GM12875 (cell line): ENCODE data around the gene ORC4.
A peak's percentile ranks its signal among the peaks of the same experiment; 100 is the strongest.
"Not testable (repeated sequence)": the region's sequence is repeated elsewhere in the genome, so short reads cannot be mapped to it uniquely, and the experiment has no call there.

Source experiments
- H3K4me3 ChIP-seq: one replicate; pipeline ENCODE4 v1.5.1; 2011; ENCODE audit warnings: low read depth, low read length, control low read depth
- TF ChIP-seq, protein P1 (sequence below): IDR thresholded peaks from 2 replicates; pipeline ENCODE4 v1.5.1; 2011; ENCODE audit warnings: low read depth, mild to moderate bottlenecking, control low read depth, inconsistent platforms, low read length, moderate library complexity, borderline replicate concordance; ENCODE audit not compliant: insufficient read depth

Gene ORC4

GRCh38 chr2:147999126-147999525 is 21.4 kb downstream of the ORC4 start:
- TF ChIP-seq, protein P1, sequence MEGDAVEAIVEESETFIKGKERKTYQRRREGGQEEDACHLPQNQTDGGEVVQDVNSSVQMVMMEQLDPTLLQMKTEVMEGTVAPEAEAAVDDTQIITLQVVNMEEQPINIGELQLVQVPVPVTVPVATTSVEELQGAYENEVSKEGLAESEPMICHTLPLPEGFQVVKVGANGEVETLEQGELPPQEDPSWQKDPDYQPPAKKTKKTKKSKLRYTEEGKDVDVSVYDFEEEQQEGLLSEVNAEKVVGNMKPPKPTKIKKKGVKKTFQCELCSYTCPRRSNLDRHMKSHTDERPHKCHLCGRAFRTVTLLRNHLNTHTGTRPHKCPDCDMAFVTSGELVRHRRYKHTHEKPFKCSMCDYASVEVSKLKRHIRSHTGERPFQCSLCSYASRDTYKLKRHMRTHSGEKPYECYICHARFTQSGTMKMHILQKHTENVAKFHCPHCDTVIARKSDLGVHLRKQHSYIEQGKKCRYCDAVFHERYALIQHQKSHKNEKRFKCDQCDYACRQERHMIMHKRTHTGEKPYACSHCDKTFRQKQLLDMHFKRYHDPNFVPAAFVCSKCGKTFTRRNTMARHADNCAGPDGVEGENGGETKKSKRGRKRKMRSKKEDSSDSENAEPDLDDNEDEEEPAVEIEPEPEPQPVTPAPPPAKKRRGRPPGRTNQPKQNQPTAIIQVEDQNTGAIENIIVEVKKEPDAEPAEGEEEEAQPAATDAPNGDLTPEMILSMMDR: no peak
- H3K4me3 ChIP-seq: no peak overlapping the region

- TF ChIP-seq, protein P1: no peak
- H3K4me3 ChIP-seq: no peak overlapping the region
Observed at GRCh38 chr2:147998203-147998602, 22.3 kb downstream of the ORC4 start.

GRCh38 chr2:147996828-147997227 is 23.7 kb downstream of the ORC4 start:
- no peak overlapping the region for H3K4me3 ChIP-seq
- TF ChIP-seq, protein P1: no peak

DNA sequence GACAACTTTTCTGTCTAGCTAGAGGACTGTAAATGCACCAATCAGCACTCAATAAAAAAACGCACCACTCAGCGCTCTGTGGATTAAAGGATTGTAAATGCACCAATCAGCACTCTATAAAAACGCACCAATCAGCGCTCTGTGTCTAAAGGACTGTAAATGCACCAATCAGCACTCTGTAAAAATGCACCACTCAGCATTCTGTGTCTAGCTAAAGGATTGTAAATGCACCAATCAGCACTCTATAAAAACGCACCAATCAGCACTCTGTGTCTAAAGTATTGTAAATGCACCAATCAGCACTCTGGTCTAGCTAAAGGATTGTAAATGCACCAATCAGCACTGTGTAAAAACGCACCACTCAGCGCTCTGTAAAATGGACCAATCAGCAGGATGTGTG is 25.6 kb downstream of the ORC4 start:
- H3K4me3 ChIP-seq: not testable (repeated sequence)

GRCh38 chr2:147989809-147990403 is 30.6 kb downstream of the ORC4 start:
- TF ChIP-seq, protein P1: peak; percentile 24; the same call in 1 of the 2 replicates
- H3K4me3 ChIP-seq: no peak overlapping the region

GRCh38 chr2:147989102-147989501 is 31.4 kb downstream of the ORC4 start:
- TF ChIP-seq, protein P1: no peak
- no peak overlapping the region for H3K4me3 ChIP-seq

GRCh38 chr2:147980940-147981528 is 39.5 kb downstream of the ORC4 start:
- TF ChIP-seq, protein P1: no peak
- no peak overlapping the region for H3K4me3 ChIP-seq
